COLO668 (cell line): ENCODE measurements around the gene NACC2.

Source experiments
- DNase-seq: peaks from one replicate; lab custom pipeline; 2025; ENCODE audit not compliant: unreplicated experiment; lab: John Stamatoyannopoulos, UW

The NACC2 gene

GRCh38 chr9:135968601-135969000 is 126.5 kb downstream of the NACC2 start:
- no peak for DNase-seq

- DNase-seq: no peak
Measured at GRCh38 chr9:135968083-135968476, 127.0 kb downstream of the NACC2 start.

GRCh38 chr9:135966916-135967260 is 128.2 kb downstream of the NACC2 start:
- DNase-seq: peak; percentile 33

GRCh38 chr9:135965124-135965756 is 129.8 kb downstream of the NACC2 start:
- DNase-seq: no peak

- no peak for DNase-seq
Measured at GRCh38 chr9:135963938-135964337, 131.2 kb downstream of the NACC2 start.

- no peak for DNase-seq
Measured at GRCh38 chr9:135963338-135963737, 131.8 kb downstream of the NACC2 start.

- no peak for DNase-seq
Measured at GRCh38 chr9:135962696-135963307, 132.3 kb downstream of the NACC2 start.

- no peak for DNase-seq
Measured at GRCh38 chr9:135961811-135962695, 133.0 kb downstream of the NACC2 start.

- DNase-seq: peak; percentile 98
Measured at GRCh38 chr9:135961277-135961715, 133.8 kb downstream of the NACC2 start, which contains the start of gene UBAC1. UBAC1 (minus strand) TSS chr9:135961373; CDS start chr9:135961162, 211 bp downstream.

GRCh38 chr9:135960411-135961276 is 134.4 kb downstream of the NACC2 start:
- peak; percentile 39 for DNase-seq

- no peak for DNase-seq
Measured at GRCh38 chr9:135959814-135960213, 135.3 kb downstream of the NACC2 start.

GRCh38 chr9:135958485-135958884 is 136.6 kb downstream of the NACC2 start:
- DNase-seq: no peak

GRCh38 chr9:135957431-135957830 is 137.7 kb downstream of the NACC2 start:
- DNase-seq: no peak

- DNase-seq: no peak
Measured at GRCh38 chr9:135956802-135957174, 138.3 kb downstream of the NACC2 start.
